BE2C (cell line): Measurements from ENCODE around the gene NME9.

ENCODE experiments used
- DNase-seq: peaks from one replicate; pipeline ENCODE4 v3.0.0-alpha.2; 2020
- H3K27me3 ChIP-seq: fragments of 250-450 bp; sonication (Bioruptor Pico); 2 replicates; pipeline ENCODE4 v1.5.1; 2020; ENCODE audit warnings: mild to moderate bottlenecking
- H3K36me3 ChIP-seq: fragments of 250-450 bp; sonication (Bioruptor Pico); 2 replicates; pipeline ENCODE4 v1.5.1; 2020; ENCODE audit warnings: mild to moderate bottlenecking
- H3K4me1 ChIP-seq: fragments of 250-450 bp; sonication (Bioruptor Pico); 2 replicates; pipeline ENCODE4 v1.5.1; 2020
- H3K4me3 ChIP-seq: 2 replicates; pipeline ENCODE4 v1.5.1; 2011; ENCODE audit warnings: low read depth, low read length
- H3K9me3 ChIP-seq: fragments of 250-450 bp; sonication (Bioruptor Pico); 2 replicates; pipeline ENCODE4 v1.5.1; 2020
- TF ChIP-seq, protein P1 (sequence below): IDR thresholded peaks from 2 replicates; pipeline ENCODE4 v1.5.1; 2012; ENCODE audit warnings: mild to moderate bottlenecking, low read depth, low read length

NME9 gene

DNA sequence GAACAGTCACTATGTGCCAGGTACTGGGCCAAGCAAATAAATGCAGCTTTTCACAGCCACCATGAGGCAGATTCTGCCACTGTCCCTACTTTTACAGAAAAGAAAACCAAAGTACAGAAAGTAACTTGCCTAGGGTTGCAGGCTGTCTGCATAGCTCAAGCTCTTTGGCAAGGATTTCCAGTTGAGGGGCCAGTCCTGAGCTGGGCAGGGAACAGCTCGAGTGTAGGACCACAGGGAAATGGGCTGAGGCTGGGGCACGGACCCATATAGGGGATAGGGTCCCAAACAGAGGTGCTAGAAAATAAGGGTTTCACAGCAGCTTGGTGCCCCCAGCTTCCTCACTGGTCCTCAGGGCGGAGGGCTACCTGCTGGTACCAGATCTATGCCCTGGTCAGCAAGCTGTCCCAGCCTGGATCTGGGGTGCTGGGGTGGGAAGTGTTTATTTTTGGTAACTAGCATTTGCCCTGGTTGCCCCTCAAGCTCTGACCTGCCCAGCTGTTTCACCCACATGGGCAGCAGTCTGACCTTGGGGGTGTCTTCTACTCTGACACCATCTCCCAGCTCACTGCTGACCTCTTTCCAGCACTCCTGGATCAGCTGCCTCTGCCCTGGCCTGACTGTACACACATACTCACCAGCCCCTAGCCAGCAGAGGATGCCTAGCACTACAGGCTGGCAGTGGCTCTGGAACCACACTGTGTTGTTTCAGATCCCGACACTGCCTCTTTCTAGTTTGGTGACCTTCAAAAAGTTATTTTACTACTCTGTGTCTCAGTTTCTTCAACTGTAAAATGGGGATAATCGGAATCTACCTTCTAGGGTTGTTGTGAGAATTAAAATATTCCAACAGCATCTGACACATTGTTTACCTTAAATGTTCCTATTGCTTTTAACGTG is 35.0 kb upstream of the NME9 start:
- Histone ChIP-seq H3K4me3 (no peak overlapping the region), H3K4me1 (no peaks in the 10 kb centered on the region), H3K27me3 (peaks cover 10% of the 10 kb centered on the region), H3K9me3 (no peaks in the 10 kb centered on the region), H3K36me3 (no peaks in the 10 kb centered on the region)
- DNase-seq = no peak
- TF ChIP-seq, protein P1, sequence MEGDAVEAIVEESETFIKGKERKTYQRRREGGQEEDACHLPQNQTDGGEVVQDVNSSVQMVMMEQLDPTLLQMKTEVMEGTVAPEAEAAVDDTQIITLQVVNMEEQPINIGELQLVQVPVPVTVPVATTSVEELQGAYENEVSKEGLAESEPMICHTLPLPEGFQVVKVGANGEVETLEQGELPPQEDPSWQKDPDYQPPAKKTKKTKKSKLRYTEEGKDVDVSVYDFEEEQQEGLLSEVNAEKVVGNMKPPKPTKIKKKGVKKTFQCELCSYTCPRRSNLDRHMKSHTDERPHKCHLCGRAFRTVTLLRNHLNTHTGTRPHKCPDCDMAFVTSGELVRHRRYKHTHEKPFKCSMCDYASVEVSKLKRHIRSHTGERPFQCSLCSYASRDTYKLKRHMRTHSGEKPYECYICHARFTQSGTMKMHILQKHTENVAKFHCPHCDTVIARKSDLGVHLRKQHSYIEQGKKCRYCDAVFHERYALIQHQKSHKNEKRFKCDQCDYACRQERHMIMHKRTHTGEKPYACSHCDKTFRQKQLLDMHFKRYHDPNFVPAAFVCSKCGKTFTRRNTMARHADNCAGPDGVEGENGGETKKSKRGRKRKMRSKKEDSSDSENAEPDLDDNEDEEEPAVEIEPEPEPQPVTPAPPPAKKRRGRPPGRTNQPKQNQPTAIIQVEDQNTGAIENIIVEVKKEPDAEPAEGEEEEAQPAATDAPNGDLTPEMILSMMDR = no peak

DNA sequence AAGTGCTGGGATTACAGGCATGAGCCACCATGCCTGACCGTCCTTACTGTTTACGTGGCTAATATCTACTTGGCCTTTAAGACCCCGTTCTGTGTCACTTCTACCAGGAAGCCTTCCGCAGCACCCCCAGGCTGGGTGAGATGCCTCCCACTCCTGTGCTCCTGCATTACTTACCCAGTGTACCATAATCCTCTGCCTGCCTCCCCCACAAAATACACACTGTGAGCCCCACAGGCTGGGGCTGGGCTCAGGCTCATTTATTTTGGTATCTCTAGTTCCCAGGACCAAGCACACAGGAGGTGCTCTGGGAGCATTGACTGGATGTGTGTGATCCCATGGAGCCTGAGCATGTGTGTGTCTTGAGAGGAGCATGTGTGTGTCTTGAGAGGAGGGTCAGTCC is 33.7 kb upstream of the NME9 start:
- DNase-seq = no peak
- peaks cover 10% of the 10 kb centered on the region for H3K27me3 ChIP-seq
- H3K36me3 ChIP-seq = no peaks in the 10 kb centered on the region
- no peak overlapping the region for H3K4me3 ChIP-seq
- TF ChIP-seq, protein P1 = no peak
- H3K4me1 ChIP-seq = no peaks in the 10 kb centered on the region
- no peaks in the 10 kb centered on the region for H3K9me3 ChIP-seq

DNA sequence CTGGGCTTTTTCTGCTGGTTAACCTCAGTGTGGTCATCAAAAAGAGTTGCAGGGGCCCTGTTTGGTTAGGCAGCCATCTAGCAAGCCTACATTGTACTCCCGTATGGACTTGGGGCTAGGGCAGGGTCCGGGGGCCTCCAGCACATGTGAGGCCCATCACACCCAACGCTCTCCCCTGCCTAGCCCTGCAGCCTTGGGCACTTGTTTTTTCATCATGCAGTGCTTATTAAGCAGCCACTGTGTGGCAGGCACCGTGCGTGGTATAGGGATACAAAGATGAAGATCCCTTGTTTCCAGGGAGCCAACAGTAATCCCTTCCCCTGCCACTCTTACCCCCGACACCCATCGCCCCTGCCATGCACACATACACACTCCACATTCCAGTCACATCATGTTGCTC is 32.9 kb upstream of the NME9 start:
- TF ChIP-seq, protein P1 = no peak
- Histone ChIP-seq H3K27me3 (peaks cover 10% of the 10 kb centered on the region), H3K4me1 (no peaks in the 10 kb centered on the region), H3K36me3 (no peaks in the 10 kb centered on the region), H3K9me3 (no peaks in the 10 kb centered on the region), H3K4me3 (no peak overlapping the region)
- DNase-seq = no peak

DNA sequence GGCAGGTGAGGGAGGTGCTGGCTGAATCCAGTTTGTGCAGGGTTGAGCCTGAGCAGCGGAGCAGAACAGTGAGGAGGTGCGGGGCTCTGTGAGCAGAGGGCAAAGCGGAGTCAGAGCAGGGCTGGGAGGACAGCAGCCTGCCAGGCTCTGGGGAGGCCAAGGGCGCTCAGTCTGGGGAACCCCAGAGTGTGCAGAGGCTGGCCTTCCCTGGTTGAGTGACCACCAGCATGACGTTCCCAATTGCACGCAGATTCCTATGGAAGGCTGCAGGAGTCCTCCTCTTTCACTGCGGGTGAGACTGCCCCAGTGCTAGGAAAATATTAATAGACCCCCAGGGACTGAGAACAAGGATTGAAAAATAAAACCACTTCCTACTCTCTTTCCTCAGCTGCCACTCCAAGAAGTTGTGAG is 31.9 kb upstream of the NME9 start:
- H3K4me1 ChIP-seq = no peaks in the 10 kb centered on the region
- H3K27me3 ChIP-seq = peaks cover 10% of the 10 kb centered on the region
- H3K36me3 ChIP-seq = no peaks in the 10 kb centered on the region
- TF ChIP-seq, protein P1 = no peak
- DNase-seq = no peak
- H3K4me3 ChIP-seq = no peak overlapping the region
- H3K9me3 ChIP-seq = no peaks in the 10 kb centered on the region

DNA sequence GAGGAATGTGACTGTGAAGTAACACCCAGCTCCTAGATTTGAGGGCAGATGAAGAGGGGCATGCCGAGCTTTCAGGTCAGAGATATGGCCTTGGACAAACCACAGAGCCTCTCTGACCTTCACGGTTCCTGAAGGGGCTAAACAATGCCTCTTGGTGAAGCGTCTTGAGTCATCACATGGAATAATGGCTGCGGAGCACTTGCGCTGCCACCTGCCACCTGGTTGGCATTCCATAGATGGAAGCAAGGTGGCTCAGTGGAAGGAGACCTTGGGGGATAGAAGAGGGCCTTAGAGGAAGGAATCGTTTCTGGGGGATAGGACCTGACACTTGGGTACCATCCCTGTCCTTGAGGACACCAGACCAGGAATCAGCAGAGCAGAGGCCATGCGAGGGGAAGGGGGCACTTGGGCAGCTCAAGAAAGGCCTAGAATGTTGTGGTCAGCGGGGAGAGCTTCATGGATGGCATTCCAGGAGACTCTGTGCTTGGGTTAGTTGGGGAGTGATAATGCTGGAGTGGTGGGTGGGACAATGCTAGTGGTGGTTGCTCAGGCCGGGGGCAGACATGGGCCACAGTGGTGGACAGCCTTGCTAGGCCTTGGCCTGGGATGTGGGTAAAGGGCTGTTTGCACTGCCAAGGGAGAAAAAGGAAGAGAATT is 31.3 kb upstream of the NME9 start:
- H3K9me3 ChIP-seq = no peaks in the 10 kb centered on the region
- no peaks in the 10 kb centered on the region for H3K36me3 ChIP-seq
- H3K27me3 ChIP-seq = peaks cover 10% of the 10 kb centered on the region
- TF ChIP-seq, protein P1 = no peak
- no peak overlapping the region for H3K4me3 ChIP-seq
- DNase-seq = no peak
- H3K4me1 ChIP-seq = no peaks in the 10 kb centered on the region
